Hypothalamus (tissue), 51 donors: ENCODE data around the gene HSD17B3.
"Not testable (repeated sequence)": the region's sequence is repeated elsewhere in the genome, so short reads cannot be mapped to it uniquely, and the experiment has no call there.

Experiments
- DNase-seq, 51 donors: peaks; one replicate each; lab custom pipeline; 2025; lab: John Stamatoyannopoulos, UW

Gene HSD17B3

DNA sequence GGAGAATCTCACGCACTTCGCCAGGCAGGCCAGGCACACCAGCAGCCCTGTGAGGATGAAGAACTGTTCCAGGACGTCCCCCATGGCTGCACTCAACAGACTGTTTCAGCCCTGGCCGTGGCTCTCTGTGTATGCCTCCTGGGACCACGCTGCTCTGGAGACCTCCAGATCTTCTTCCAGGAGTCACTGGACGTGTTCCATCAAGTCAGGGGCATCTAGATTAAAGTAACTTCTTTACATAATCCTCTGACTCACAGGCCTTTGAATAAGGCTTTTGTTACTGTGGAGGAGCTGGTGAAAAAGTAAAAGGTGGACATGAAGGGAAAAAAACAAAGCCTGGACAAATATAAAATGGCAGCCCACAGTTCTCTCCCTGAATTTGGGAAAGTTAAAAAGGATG lies at the start of gene HSD17B3:
TSS of gene HSD17B3 (minus strand) at position 156 of the 400 bp plus-strand sequence. CDS start at position 84, 72 bp downstream.
- DNase-seq, result no peak

DNA sequence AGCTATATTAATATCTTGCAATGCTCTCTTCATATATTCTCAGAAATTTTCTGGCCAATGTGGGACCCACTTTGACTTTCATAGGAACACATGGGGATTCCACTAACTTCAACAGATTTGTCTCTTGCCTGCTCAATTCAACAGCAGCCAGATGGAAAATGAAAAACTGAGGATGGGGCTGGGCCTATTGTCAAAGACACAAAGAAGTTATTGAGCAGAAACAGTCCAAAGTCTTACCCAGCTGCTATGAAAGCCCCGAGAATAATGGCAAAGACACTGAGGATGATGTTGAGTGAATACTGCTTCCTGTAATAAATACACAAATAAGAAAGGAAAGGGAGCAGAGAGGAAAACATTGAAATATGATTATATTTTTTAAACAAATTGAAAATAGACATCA lies 48.9 kb upstream of the HSD17B3 start:
- peak in 23 of 51 donors; percentile 2 to 84 (median 22) for DNase-seq

DNA sequence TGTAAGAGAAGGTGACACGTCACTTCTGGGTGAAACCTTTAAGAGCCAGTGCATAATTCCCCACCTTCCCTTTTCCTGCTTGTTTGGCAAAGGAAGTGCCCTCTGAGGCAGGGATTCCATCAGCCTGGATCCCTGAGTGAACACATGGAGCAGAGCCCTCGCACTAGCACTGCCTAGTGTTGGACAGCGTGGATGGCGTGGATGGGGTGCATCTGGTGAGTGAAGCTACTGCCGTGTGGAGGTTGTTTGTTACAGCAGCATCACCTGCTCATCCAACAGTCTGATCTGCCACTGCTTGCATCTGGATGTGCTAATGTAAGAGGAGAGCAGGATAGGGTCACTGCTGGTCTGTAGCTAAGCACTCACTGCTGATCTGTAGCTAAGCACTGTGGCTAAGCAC lies 46.3 kb upstream of the HSD17B3 start:
- DNase-seq, result no peak

DNA sequence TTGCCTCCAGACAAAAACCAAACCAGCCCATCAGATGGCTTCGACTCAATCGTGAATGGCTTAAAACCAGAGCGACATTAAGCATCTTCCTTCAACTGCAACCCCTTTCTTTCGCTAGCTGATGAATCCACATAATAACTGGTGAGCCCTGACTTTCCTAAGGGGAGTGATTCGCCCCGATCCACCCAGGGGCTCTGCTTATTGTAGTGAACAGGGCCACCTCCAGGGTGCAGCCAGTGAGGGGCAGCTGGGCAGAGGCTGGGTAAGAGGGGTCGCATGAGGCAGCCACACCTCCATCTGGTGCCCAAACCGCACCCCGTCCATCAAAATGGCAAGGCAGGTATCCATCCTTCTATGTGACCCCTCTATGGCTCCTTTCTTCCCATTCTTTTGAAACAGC lies 43.6 kb upstream of the HSD17B3 start:
- DNase-seq, result no peak

DNA sequence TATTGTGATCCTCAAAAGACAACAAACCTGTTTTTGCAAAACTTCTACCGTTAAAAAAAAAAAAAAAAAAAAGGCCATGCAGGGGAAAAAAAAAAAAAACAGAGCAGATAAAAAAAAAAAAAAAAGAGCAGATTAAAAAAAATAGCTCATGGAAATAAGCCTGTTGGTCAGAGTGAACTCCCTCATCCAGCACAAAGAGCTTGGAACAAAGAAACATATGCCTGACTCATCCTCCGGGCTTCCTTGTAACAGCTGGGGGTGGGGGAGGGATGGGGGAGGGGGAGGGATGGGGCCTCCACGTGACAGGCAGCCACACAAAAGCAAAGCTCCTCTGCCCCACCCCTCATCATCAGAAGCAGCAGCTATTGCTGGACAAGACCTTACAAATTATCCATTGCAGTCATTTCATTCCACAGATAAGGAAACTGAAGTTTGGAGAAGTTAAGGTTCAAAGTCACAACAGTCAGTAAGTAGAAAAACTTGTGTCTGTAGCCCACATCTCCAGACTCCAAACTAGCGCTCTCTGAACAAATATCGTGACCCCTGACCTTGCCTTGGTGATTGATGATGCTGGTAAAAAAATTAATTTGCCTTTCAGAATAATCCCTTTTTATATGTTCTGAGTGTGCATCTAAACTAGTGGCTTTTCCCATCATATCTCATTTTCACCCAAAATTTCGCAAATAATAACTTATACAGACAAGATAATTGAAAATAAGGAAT lies 42.6 kb upstream of the HSD17B3 start:
- peak in 42 of 51 donors; percentile 1 to 86 (median 43) for DNase-seq

DNA sequence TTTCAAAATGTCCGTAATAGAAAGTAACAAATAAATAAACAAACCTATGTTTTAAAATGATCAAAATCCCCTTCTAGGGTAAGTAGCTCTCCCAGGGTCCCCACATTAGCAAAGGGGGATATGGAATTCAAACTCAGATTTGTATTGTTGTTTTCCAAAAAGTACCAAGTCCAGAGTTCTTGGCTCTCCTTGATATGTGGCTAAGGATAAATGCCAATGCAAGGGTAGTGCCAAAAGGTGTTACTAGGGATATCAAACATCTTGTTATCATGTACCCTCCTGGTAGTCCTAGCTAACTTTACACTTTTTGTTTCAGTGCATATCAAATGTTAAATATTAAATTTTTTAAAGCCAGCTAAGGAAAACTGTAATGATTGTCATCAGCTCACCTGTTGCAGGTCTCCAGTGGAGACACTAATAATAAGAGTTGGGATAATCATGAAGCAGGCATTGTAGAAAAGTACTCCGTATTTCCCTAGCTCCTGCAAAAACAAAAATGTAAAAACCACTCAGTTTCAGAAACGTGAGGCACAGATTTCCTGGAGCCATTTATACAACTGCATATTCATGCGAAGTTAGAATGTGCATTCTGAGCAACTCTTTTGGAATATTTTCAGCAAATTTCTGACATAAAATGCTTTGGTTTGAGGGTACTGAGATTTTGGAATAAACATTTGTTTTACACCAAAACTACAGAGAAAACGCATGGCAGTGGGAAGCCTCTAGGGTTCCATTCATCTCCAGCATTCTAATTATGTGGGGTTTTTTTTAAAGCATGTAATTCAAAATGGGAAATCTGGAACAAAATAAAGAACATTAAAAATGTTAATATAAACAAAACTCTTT lies 41.8 kb upstream of the HSD17B3 start:
- no peak for DNase-seq

DNA sequence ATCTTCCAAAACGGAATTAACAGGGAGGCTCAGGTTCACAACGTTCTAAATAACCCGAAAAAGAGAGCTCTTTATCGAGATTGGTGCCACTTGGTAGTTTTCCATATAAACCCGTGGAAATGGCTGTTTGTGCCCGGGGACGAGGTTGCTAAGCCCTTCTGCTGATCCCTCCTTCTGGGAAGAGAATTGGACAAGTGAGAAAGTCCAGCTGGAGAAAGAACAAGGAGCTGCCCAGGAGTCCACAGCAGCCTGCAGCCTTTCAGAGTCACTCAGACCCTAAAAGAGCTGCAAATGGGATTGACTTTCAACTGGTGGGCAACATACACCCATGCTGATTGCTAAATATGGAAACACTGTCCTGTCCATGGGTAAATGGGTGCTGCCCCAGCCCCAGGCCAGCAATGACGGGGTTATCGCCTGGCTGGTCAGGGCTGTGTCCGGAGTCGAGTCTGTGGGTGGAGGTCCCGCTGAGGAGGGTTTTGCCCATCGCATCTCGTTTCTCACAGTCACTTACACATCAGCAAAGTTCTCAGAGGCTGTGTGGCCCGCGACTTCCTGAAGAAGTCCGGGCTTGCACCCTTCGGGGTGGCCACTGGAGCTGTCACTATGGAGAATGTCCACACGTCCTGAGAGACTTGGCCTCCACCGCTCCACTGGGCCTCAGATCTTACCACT lies 40.7 kb upstream of the HSD17B3 start:
- no peak for DNase-seq

DNA sequence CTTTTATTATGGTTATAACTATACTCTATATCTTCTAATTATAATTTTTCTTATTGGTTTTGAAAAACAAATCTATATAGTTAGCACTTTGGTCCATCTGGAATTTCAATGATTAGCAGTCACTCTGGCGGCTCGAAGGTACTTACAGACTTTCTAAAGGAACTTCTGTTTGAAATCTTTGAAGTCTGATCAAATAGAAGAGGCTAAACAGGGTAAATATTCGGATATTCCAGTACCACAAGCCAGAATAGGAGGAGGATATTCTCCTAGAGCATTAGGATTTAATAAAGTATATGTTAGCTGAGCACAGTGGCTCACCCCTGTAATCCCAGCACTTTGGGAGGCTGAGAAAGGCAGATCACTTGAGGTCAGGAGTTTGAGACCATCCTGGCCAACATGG lies 38.7 kb upstream of the HSD17B3 start:
- DNase-seq, result no peak

DNA sequence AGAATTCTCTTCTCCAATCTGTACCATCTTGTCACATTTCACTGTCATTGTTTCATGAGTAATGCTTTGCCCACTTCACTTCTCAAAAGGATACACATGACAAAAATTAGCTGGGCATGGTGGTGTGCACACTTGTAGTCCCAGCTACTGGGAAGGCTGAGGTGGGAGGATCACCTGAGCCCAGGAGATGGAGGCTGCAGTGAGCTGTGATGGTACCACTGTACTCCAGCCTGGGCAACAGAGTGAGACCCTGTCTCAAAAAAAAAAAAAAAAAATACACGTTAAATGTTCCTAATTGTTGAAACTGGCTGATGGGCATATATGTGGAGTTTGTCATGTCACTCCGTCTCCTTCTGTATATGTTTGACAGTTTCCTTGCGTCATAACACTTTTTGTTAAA lies 36.3 kb upstream of the HSD17B3 start:
- DNase-seq, result no peak

DNA sequence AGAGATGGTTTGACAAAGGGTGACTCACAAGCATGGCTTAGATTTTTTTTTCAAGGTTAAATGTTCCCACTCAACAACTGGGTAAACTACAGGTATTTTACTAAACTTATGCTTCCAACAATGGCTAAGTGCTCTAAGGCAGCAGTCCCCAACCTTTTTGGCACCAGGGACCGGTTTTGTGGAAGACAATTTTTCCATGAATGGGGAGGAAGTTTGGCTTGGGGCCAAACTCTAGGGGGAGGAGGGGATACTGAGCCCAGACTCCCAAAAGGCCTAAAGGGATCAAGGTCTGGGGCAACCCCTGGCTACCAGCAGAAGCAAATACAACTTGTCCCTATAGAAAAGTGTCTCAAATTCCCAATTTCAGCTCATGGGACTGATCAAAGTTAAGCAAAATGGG lies 32.0 kb upstream of the HSD17B3 start:
- DNase-seq, result no peak

DNA sequence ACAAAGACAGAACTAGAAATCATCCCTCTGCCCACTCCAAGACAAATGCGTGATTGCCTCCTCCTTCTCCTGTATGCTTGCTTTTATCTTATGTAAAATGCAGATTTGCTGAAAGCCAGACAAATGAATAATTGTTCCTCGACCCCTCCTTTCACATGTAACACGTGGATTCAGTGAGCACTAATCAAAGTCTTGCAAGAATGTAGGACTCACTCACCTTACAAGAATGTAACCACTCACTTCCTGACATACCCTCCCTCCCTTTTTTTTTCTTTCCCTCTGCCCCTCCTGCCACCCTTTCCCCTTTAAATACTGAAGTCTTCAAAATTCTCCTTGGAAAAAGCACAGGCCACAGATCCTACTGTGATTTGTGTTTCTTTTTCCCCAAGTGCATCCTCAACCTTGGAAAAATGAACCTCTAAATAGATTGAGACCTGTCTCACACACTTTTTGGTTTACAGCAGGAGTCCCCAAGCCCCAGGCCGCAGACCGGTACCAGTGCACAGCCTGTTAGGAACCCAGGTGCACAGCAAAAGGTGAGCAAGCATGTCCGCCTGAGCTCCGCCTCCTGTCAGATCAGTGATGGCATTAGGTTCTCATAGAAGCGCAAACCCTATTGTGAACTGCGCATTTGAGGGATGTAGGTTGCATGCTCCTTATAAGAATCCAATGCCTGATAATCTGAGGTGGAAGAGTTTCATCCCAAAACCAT lies 29.4 kb upstream of the HSD17B3 start:
- no peak for DNase-seq

DNA sequence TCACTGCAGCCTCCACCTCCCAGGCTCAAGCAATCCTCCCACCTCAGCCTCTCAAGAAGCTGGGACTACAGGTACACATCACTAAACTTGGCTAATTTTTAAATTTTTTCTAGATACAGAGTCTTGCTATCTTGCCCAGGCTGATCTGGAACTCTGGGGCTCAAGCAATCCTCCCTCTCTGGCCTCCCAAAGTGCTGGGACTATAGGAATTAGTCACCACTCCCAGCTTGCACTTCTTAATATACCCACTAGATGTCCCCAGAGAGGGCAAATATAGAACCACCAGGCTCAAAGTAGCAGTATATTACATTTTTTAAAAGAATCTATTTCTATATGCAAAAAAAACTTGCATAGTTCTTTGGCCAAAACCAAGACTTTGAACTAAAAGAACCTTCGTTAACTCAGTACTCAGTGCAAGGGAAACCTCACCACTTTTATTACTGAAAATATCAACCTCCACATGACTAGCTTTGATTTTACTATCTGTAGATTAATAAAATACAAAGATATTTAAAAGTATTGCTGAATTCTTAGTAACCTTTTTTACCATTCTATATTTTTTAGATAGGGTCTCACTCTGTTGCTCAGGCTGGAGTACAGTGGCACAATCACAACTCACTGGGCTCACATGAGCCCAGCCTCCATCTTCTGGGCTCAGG lies 25.8 kb upstream of the HSD17B3 start:
- DNase-seq, result peak in 16 of 51 donors; percentile 1 to 47 (median 13)

DNA sequence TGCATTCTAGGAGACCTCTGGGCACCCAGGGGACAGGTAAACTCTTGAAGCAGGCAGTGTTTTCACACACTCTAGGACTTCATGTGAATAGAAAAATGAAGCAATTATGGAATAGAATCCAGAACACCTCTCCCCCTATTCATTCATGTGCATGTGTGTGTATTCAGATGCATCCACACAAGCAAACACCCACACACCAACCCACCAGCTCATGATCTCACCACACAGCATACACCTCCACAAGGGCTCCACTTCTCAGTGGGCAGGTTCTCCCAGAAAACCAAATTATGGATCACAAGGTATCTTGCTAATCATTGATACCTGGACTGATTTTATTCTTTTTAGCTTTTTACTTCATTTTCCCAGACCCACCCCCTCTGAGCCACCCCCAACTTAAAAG lies 21.2 kb upstream of the HSD17B3 start:
- DNase-seq, result no peak

DNA sequence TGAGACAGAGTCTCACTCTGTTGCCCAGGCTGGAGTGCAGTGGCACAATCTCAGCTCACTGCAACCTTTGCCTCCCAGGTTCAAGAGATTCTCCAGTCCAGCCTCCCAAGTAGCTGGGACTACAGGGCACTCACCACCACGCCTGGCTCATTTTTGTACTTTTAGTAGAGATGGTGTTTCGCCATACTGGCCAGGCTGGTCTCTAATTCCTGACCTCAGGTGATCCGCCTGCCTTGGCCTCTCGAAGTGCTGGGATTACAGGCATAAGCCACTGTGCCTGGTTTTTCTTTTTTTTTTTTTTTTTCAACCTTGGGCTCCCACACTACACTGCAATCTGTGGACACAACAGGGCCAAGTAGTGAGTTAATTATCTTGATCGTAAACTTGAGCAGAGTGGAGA lies 20.8 kb upstream of the HSD17B3 start:
- not testable (repeated sequence) for DNase-seq

DNA sequence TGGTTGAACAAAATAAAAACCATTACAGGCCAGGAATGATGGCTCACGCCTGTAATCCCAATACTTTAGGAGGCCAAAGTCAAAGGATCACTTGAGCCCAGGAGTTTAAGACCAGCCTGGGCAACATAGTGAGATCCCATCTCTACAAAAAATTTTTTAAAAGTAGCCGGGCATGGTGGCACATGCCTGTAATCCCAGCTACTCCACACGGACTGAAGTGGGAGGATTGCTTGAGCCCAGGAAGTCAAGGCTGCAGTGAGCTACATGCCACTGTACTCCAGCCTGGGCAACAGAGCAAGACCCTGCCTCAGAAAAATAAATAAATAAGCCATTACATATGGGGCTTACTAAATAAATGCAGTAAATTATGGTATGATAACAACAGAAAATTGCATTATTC lies 20.2 kb upstream of the HSD17B3 start:
- not testable (repeated sequence) for DNase-seq

DNA sequence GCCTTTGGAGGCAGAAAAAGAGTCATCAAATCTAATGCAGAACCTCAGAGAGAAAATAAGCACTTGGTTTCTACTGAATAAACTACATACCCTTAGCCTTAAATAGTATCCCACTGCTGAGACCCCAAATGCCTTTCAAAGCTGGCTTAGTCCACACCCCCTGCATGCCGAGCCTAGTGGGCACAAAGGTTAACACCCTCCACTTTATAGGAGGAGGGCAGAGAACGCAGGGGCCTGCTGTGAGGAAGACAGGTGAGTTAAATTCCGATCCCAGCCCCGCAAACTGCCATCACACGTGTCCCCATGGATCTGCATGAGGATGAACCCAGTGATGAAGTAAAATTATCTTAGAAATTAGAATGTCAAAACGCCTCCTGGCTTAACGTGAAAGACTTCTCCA lies 19.5 kb upstream of the HSD17B3 start:
- DNase-seq, result no peak

DNA sequence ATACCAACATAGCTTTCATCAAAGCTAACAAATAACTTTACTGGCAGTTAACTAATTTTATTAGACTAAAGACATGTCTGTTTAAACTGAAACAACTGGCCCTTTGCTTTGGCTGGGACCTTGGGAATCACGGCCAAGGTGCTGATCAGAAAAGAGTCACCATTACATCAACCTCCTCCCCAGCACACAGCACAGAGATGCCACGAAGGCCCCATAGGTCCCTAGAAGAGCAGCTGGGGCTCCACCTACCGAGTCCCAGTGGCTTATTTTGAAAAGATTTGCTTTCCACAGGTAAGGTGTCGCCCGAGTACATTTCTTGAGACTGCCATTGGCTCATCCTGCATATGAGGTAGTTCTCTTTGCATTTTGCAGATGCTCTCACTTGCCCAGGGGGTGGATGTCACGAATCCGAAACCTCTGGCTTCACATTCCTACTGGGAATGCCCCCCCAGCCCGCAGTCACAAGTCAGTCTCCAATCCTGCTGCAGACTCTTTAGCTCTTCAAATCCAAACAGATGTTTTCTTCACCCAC lies 18.8 kb upstream of the HSD17B3 start:
- no peak for DNase-seq

DNA sequence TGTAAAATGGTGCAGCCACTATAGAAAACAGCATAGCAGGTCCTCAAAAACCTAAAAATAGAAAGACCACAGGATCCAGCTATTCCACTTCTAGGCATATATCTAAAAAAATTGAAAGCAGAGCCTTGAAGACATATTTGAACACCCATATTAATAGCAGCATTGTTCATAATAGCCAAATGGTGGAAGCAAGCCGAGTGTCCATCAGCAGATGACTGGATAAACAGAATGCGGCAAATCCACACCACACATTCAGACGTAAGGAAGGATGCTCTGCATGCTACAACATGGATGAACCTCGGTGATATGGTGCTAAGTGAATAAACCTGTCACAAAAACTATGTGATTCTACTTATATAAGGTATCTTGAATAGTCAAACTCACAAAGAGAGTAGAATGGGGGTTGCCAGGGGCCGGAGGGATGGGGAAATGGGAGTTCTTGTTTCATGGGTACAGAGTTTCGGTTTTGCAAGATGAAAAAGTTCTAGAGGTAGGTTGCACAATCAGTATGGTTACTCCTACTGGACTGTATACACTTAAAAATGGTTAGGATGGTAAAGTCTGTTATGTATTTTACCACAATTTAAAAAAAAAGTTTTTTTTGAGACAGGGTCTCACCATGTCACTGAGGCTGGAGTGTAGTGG lies 17.1 kb upstream of the HSD17B3 start:
- DNase-seq, result no peak

DNA sequence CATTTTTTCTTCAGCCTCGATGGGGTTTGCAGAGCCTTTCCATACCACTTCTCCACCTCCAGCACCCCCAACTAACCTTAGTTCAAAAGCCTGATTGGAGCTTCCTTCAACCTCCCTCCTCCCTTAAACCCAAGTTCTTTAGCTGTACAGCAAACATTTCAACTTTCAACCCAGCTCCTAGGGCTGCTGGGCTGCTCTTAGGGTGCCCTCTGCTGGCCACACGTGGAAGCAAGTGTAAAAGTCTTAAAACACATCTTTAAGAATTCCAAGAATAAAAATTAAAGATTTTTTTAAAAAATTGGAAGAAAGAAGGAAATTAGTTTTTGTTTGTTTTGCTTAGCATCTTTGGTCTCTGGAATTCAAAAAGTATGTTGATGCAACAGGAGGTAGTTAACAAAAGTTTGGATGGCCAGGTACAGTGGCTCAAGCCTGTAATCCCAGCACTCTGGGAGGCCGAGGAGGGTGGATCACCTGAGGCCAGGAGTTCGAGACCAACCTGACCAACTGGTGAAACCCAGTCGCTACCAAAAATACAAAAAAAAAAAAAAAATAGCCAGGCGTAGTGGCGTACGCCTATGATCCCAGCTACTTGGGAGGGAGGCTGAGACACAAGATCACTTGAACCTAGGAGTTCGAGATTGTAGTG lies 15.5 kb upstream of the HSD17B3 start:
- peak in 29 of 51 donors; percentile 1 to 78 (median 21) for DNase-seq
